Memory B cell (primary cell): ENCODE data around the gene ADGRG1.
"Not testable (repeated sequence)": the region's sequence is repeated elsewhere in the genome, so short reads cannot be mapped to it uniquely, and the experiment has no call there.

Experiments
- ATAC-seq: fragments of 150-1000 bp; cut with Tn5 transposase; 2 replicates; pipeline ENCODE4 v1.10.0; 2021; ENCODE audit warnings: low read depth, mild to moderate bottlenecking, moderate library complexity
- DNase-seq, 2 donors: peaks; one replicate each; pipeline ENCODE4 v3.0.0; 2022; ENCODE audit warnings: low spot score in 2 of 2
- H3K27ac Mint-ChIP-seq: one replicate; pipeline ENCODE4 v1.8.0; 2022; ENCODE audit warnings: mild to moderate bottlenecking, moderate library complexity, mixed read lengths
- H3K27me3 Mint-ChIP-seq: one replicate; pipeline ENCODE4 v1.8.0; 2022; ENCODE audit warnings: mixed read lengths
- H3K36me3 Mint-ChIP-seq: one replicate; pipeline ENCODE4 v1.8.0; 2022; ENCODE audit warnings: mild to moderate bottlenecking, mixed read lengths
- H3K4me1 Mint-ChIP-seq: one replicate; pipeline ENCODE4 v1.8.0; 2022; ENCODE audit warnings: mixed read lengths
- H3K4me3 Mint-ChIP-seq: one replicate; pipeline ENCODE4 v1.8.0; 2022; ENCODE audit warnings: mild to moderate bottlenecking, moderate library complexity, mixed read lengths
- H3K9me3 Mint-ChIP-seq: one replicate; pipeline ENCODE4 v1.8.0; 2022; ENCODE audit warnings: mixed read lengths

ADGRG1 gene

GRCh38 chr16:57628008-57628781 lies at the start of gene ADGRG1:
ADGRG1 (plus strand) TSS chr16:57628630; CDS start chr16:57650288, 21,658 bp downstream.
- H3K9me3 Mint-ChIP-seq = no peaks in the 10 kb centered on the region
- DNase-seq (no peak), ATAC-seq (no peak)
- H3K4me1 Mint-ChIP-seq = peaks cover 11% of the 10 kb centered on the region
- peaks cover 33% of the 10 kb centered on the region for H3K27me3 Mint-ChIP-seq
- H3K36me3 Mint-ChIP-seq = no peaks in the 10 kb centered on the region
- no peak within 1 kb of the TSS for H3K27ac Mint-ChIP-seq
- no peak within 1 kb of the TSS for H3K4me3 Mint-ChIP-seq

DNA sequence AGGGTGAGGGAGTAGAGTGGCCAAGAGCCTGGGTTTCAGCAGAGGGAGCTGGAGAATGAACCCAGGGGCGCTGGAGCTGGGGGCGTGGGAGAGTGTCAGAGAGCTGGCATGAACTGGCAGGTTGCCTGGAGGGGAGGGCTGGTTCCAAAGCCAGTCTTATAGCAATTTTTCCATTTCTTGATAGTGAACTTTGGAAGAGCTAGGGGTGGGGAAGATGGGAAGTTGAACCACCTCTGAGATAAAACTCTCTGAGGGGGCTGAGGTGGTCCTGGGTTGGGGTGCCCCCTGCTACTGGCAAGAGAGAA lies 49.1 kb upstream of the ADGRG1 start:
- H3K27me3 Mint-ChIP-seq = no peaks in the 10 kb centered on the region
- DNase-seq (no peak), ATAC-seq (no peak)
- peaks cover 5% of the 10 kb centered on the region for H3K36me3 Mint-ChIP-seq
- peak overlapping the region; percentile 15 for H3K27ac Mint-ChIP-seq
- no peak overlapping the region for H3K4me3 Mint-ChIP-seq
- peaks cover 19% of the 10 kb centered on the region for H3K4me1 Mint-ChIP-seq
- peaks cover 4% of the 10 kb centered on the region for H3K9me3 Mint-ChIP-seq

DNA sequence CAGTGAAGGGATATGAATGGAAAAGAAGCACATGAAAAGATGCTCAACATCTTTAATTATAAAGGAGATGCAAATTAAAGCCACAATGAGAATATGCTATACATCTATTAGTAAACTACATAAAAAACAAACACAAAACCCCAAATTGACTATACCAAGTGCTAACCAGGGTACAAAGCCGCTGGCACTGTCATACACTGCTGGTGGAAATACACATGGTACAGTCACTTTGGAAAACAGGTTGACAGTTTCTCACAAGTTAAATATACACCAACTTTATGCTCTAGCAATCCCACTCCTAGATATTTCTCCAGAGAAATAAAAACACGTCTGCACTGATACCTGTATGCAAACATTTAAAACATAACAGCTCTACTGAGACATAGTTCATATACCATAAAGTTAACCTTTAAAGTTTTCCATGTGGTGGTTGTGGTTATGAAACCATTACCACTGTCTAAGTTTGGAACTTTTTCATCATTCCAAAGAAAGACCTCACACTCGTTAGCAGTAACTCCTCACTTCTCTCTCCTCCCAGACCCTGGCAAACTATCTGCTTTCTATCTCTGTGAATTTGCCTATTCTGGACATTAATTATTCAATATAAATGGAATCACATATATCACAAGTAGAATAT lies 43.3 kb upstream of the ADGRG1 start:
- Mint-ChIP-seq H3K9me3 (peaks cover 2% of the 10 kb centered on the region), H3K36me3 (peaks cover 2% of the 10 kb centered on the region), H3K27me3 (no peaks in the 10 kb centered on the region), H3K27ac (no peak overlapping the region), H3K4me3 (no peak overlapping the region), H3K4me1 (no peaks in the 10 kb centered on the region)
- ATAC-seq = no peak
- no peak for DNase-seq

GRCh38 chr16:57588831-57589230 lies 39.6 kb upstream of the ADGRG1 start:
- DNase-seq = no peak
- Mint-ChIP-seq H3K27ac (peak overlapping the region; percentile 76), H3K4me1 (peaks cover 15% of the 10 kb centered on the region)

DNA sequence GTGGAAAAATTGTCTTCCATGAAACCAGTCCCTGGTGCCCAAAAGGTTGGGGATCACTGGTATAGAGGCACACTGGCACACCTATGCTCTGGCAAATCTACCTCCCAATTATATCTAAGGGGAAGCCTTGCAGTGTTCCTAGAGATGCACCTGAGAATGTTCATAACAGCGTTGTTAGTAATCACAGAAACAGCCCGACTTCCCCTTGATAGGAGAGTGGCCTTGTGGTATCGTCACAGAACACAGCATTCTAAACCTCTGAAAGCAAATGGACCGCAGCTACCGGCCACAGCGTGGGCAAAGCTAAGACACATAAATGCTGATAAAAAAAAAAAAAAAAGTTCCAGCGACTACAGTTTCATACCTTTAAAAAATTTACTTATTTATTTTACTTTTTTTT lies 39.1 kb upstream of the ADGRG1 start:
- Mint-ChIP-seq H3K36me3 (no peaks in the 10 kb centered on the region), H3K4me3 (no peak overlapping the region), H3K4me1 (peaks cover 15% of the 10 kb centered on the region), H3K9me3 (no peaks in the 10 kb centered on the region), H3K27ac (no peak overlapping the region), H3K27me3 (peaks cover 10% of the 10 kb centered on the region)
- peak; percentile 34 for ATAC-seq
- no peak for DNase-seq

More at GRCh38 chr16:57588831-57589230, 39.6 kb upstream of the ADGRG1 start:
- no peak overlapping the region for H3K4me3 Mint-ChIP-seq
- no peak for ATAC-seq
- peaks cover 10% of the 10 kb centered on the region for H3K27me3 Mint-ChIP-seq
- no peaks in the 10 kb centered on the region for H3K36me3 Mint-ChIP-seq
- no peaks in the 10 kb centered on the region for H3K9me3 Mint-ChIP-seq

- Mint-ChIP-seq H3K4me1 (peaks cover 15% of the 10 kb centered on the region), H3K4me3 (no peak overlapping the region), H3K9me3 (peaks cover 2% of the 10 kb centered on the region), H3K27ac (no peak overlapping the region), H3K36me3 (peaks cover 1% of the 10 kb centered on the region), H3K27me3 (peaks cover 10% of the 10 kb centered on the region)
- DNase-seq (no peak), ATAC-seq (no peak)
These were observed 37.8 kb upstream of the ADGRG1 start for GRCh38 chr16:57590654-57591085.

- DNase-seq (peak; percentile 52 to 54), ATAC-seq (peak; percentile 79)
- Mint-ChIP-seq H3K27me3 (peaks cover 10% of the 10 kb centered on the region), H3K36me3 (peaks cover 1% of the 10 kb centered on the region), H3K4me3 (no peak overlapping the region), H3K4me1 (peaks cover 15% of the 10 kb centered on the region), H3K9me3 (peaks cover 4% of the 10 kb centered on the region), H3K27ac (no peak overlapping the region)
These were observed 37.2 kb upstream of the ADGRG1 start for GRCh38 chr16:57591086-57591869.

- H3K27me3 Mint-ChIP-seq = peaks cover 10% of the 10 kb centered on the region
- peaks cover 1% of the 10 kb centered on the region for H3K36me3 Mint-ChIP-seq
- no peak overlapping the region for H3K4me3 Mint-ChIP-seq
- H3K9me3 Mint-ChIP-seq = peaks cover 4% of the 10 kb centered on the region
- no peak overlapping the region for H3K27ac Mint-ChIP-seq
- peaks cover 15% of the 10 kb centered on the region for H3K4me1 Mint-ChIP-seq
- DNase-seq = no peak
- no peak for ATAC-seq
These were observed 36.5 kb upstream of the ADGRG1 start for GRCh38 chr16:57591870-57592485.

- H3K4me3 Mint-ChIP-seq = no peak overlapping the region
- H3K27me3 Mint-ChIP-seq = peaks cover 10% of the 10 kb centered on the region
- H3K9me3 Mint-ChIP-seq = peaks cover 6% of the 10 kb centered on the region
- DNase-seq = no peak
- H3K27ac Mint-ChIP-seq = no peak overlapping the region
- H3K4me1 Mint-ChIP-seq = peaks cover 15% of the 10 kb centered on the region
- peaks cover 4% of the 10 kb centered on the region for H3K36me3 Mint-ChIP-seq
- peak; percentile 59 for ATAC-seq
These were observed 35.8 kb upstream of the ADGRG1 start for GRCh38 chr16:57592591-57593003.

DNA sequence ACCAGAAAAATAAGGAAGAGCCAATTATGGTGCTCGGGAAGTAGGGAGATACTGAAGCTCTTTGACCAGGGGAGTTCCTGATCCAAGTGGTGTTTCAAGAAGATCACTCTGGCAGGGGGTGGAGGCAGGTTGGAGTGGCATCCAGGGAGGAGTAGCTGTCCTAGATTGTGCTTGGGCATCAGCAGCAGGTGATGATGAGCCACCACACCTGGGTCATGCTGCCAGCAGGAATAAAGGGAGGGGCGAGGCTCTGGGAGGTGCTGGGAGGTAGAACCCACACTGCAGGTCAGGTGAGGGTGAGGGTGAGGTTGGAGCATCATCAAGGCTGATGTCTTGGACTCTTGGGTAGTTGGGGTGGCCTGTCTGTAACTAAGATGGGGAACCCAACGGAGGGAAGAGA lies 35.4 kb upstream of the ADGRG1 start:
- DNase-seq (no peak), ATAC-seq (no peak)
- Mint-ChIP-seq H3K4me3 (no peak overlapping the region), H3K4me1 (peaks cover 15% of the 10 kb centered on the region), H3K27ac (no peak overlapping the region), H3K27me3 (peaks cover 10% of the 10 kb centered on the region), H3K9me3 (peaks cover 6% of the 10 kb centered on the region), H3K36me3 (peaks cover 4% of the 10 kb centered on the region)

- Mint-ChIP-seq H3K4me1 (peaks cover 15% of the 10 kb centered on the region), H3K9me3 (peaks cover 7% of the 10 kb centered on the region), H3K27me3 (peaks cover 11% of the 10 kb centered on the region), H3K36me3 (peaks cover 4% of the 10 kb centered on the region), H3K4me3 (no peak overlapping the region), H3K27ac (no peak overlapping the region)
- ATAC-seq (no peak), DNase-seq (no peak)
These were observed 34.4 kb upstream of the ADGRG1 start for GRCh38 chr16:57593990-57594389.

GRCh38 chr16:57594531-57595031 lies 33.8 kb upstream of the ADGRG1 start:
- Mint-ChIP-seq H3K27ac (no peak overlapping the region), H3K9me3 (peaks cover 7% of the 10 kb centered on the region), H3K4me1 (peaks cover 15% of the 10 kb centered on the region), H3K4me3 (no peak overlapping the region), H3K36me3 (peaks cover 4% of the 10 kb centered on the region), H3K27me3 (peaks cover 11% of the 10 kb centered on the region)
- DNase-seq (no peak), ATAC-seq (no peak)

GRCh38 chr16:57596234-57596633 lies 32.2 kb upstream of the ADGRG1 start:
- Mint-ChIP-seq H3K27me3 (peaks cover 11% of the 10 kb centered on the region), H3K4me1 (peaks cover 13% of the 10 kb centered on the region)
- H3K9me3 Mint-ChIP-seq, H3K27ac Mint-ChIP-seq, H3K4me3 Mint-ChIP-seq, H3K36me3 Mint-ChIP-seq, ATAC-seq, DNase-seq: not testable (repeated sequence)

GRCh38 chr16:57598437-57598836 lies 30.0 kb upstream of the ADGRG1 start:
- peaks cover 7% of the 10 kb centered on the region for H3K4me1 Mint-ChIP-seq
- H3K36me3 Mint-ChIP-seq = peaks cover 4% of the 10 kb centered on the region
- no peak for DNase-seq
- no peak for ATAC-seq
- H3K27ac Mint-ChIP-seq = no peak overlapping the region
- H3K4me3 Mint-ChIP-seq = no peak overlapping the region
- peaks cover 7% of the 10 kb centered on the region for H3K27me3 Mint-ChIP-seq
- peaks cover 7% of the 10 kb centered on the region for H3K9me3 Mint-ChIP-seq
